Skin epidermis (tissue), 12 donors: ENCODE data around the gene LSM7.

Source experiments
- H3K27ac ChIP-seq, 21 experiments: fragments of 200-600 bp; sonication (generic) in 11 of 21; one replicate each; pipeline ENCODE4 v1.5.0; 2020; ENCODE audit warnings: mild to moderate bottlenecking in 3 of 21, inconsistent platforms in 2 of 21, moderate library complexity in 2 of 21
- H3K4me3 ChIP-seq, 7 experiments: fragments of 200-600 bp; sonication (generic) in 2 of 7; one replicate each; pipeline ENCODE4 v1.5.0; 2020; ENCODE audit warnings: inconsistent platforms in 2 of 7, mild to moderate bottlenecking in 2 of 7, moderate library complexity in 1 of 7

Gene LSM7

DNA sequence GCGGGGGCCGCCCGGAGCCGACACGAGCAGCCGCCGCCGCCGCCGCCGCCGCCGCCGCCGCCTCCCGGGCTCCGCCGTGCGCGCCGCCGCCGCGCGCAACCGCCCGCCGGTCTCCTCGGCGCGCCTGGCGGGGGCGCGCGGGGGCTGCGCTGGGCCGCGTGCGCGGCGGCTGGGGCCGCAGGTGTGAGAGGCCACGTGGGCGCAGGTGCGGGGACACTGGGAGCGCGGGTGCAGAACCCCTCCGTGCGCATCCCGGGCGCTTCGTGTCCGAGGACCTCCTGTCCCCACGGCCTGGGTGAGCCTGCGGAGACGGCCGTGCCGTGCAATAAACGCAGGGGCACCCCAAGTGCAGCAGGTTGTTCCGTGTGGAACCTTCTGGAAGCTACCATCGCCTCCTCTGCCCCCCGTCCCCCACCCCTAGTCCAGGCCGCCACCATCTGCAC lies 20.3 kb downstream of the LSM7 start, which contains the start of gene LINGO3:
LINGO3 (minus strand) TSS at position 41 of the 443 bp plus-strand sequence. CDS start 16,378 bp downstream, outside the sequence.
- Histone ChIP-seq H3K4me3 (peak within 1 kb of the TSS in 1 of 7 experiments; percentile 26), H3K27ac (no peak within 1 kb of the TSS)

DNA sequence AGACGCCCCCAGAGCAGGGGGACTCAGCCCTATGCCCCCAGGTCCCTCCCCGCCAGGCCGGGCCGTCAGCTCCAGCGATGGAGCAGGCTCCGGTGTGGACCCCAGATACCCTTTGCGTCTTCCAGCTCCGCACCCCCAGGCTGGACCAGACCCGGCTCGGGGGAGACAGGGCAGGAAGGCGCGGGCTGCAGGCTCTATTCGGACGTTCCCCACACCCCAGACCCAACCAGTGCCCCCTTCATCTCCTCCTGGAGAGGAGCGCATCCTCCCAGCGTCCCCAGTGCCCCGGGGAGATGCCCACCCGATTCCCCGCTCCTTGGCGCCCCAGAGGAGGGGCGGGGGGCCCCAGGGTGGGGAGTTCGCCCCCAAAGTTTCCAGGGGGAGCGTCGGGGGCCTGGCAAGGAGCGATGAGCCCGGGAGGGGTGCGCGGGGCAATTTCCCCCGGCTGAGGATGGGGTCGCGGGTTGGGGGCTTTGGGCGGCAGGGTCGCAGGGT lies 20.8 kb downstream of the LSM7 start:
- Histone ChIP-seq H3K27ac (no peak overlapping the region), H3K4me3 (no peak overlapping the region)

DNA sequence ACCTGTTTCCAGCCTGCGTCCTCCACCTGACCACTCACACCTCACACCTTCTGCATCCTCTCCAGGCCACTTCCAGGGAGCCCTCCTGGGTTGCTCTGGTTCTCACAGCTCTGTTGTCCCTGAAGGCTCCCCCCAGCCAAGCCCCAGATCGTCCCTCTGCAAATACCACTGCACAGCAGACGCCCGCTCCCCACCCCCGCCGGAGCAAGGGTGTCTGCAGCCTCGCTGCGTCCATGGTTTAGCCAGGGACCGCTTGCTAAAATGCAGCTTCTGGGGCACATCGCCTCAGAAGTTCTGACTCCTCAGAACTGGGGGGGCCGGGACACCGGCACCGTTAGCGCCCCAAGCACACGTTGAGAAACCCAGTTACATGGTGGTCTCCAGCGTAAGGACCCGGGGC lies 21.4 kb downstream of the LSM7 start:
- Histone ChIP-seq H3K4me3 (no peak overlapping the region), H3K27ac (no peak overlapping the region)

DNA sequence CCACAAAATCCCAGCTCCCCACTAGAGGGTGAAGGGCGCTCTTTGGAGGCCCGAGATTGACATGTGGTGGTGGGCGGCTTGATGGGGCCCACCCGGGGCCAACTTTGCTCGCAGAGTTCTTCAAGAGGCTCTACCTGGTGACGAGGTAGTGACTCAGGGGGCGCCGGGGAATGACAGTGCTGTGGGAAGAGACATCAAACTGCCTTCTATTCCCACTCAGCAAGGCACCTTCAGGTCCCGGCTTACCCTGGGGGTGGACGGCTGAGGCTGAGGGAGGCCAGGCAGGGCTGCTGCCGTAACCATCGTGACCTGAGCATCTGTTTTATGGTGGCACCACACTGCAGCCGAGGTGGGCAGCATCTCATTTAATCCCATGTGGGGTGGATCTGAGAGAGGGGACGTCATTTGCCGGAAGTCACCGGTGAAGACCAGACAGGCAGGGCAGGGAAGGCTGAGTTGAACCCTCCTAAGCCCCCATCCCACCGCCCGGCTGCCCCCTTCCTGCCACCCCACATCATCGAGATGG lies 22.0 kb downstream of the LSM7 start:
- H3K4me3 ChIP-seq, result no peak overlapping the region
- H3K27ac ChIP-seq, result no peak overlapping the region

DNA sequence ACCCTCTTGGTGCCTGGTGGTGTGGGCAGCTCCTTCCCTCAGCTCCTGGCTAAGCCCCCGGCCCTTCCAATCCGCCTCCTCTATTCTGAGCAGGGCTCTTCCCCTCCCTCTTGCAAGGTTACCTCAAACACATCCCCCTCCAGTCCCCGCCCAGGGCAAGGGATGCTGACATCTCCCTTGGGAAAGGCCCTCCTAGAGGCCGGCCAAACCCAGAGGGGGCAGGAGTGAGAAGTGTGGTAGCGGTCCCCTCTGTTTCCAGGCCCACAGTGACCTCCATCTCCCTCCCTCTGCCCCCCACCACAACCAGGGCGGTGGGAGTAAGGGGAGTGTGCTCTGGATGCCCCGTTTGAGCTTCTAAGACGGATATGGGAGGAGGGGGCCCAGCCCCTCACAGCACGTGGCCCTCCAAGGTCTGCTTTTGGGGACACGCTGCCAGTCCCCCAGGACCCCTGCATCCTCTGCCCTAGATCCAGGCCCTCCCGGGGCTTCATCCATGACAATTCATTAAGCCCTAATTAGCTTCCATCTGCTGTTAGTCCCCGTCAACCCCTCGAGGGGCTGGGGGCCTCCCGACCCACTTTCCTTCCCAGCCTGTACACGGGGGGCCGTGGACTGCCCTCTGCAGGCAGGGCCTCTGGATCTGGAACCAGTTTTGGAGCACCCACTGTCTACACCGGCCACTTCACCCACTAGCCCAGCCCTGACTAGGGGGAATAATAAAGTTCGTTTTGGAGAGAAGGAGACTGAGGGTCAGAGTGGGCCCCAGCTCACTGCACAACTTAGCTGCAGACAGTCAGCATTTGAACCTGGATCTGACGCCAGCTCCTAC lies 22.7 kb downstream of the LSM7 start:
- no peak overlapping the region for H3K4me3 ChIP-seq
- no peak overlapping the region for H3K27ac ChIP-seq

DNA sequence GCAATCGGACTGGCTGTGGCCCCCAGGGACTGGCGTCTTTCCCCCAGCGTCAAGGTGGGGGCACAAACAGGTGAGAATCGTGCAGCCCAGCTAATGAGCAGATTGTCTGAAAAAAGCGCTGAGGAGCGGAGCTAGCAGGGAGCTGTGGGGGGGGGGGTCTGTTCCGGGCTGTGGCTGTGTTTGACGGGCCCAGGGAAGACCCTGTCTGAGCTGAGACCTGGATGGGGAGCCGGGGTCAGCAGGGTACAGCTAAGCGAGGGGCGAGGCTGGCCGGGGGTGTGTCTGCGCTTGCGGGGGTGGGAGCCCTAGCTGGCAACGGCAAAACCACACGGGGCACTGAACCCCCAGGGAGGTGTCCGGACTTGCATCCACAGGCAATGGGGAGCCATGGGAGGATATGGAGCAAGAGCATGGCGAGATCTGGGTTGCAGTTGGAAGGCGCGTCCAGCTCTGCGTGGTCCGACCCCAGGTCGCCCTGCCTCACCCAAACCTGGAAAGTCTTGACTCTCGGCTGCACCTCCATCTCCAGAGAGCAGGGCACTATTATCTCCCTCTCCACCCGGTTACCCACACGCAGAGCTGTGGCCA lies 25.1 kb downstream of the LSM7 start:
- no peak overlapping the region for H3K27ac ChIP-seq

DNA sequence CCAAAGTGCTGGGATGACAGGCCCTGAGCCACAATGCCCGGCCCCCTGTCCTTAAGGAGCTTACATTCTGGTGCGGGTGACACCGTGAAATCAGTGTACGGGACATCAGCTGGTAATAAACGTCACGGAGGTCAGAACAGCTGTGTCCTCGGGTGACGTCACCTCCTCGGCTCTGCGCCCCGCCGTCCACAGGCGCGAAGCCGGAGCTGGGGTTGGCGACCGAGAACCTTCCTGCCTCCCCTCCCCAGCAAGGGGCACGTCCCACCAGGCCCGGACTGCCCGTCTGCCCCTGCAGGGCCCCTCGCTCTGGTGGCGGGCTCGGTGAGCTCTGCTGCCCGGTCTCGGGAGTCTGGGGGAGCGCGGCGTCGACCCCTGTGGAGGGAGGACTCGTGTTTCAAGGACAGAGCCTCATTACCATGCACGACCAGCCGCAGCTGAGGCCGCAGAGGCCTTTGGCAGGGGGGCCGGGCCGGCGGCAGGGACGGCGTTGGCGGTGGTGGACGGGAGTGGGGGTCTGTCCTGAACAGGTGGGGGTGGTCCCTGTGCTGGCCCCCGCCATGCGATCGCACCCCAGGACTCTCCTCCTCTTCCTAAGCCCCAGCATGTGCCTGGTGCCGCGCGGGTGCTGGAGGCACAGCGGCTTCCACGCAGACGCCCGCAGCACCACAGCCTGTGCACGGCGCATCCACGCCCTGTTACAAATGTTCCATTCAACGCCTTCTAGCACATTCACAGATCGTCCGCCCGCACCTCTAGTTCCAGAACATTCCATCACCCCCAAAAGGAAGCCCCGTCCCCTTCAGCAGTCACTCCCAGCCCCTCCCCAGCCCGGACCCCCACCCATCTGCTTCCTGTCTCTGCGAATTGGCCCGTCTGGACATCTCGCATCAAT lies 25.8 kb downstream of the LSM7 start:
- H3K4me3 ChIP-seq, result no peak overlapping the region
- no peak overlapping the region for H3K27ac ChIP-seq

More for the DNA sequence above, 25.1 kb downstream of the LSM7 start:
- no peak overlapping the region for H3K4me3 ChIP-seq

DNA sequence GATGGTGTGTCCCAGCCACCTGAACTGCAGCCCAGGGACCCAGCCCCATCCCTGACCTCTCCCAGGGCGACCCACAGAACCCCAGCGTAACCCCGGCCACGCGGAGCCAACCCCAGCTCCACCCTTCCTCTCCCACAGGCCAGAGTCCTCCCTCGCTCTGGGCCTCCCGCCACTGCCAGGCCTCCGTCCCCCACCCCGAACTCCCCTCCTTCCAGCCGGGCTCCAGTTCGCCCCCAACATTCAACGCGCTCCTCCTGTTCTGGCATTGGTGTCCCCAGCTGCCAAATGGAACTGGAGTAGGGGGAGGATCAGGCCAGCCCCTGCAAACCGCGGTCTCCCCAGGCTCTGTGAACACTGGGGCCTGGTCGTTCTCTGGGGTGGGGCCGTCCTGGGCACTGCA lies 27.9 kb downstream of the LSM7 start:
- no peak overlapping the region for H3K4me3 ChIP-seq

DNA sequence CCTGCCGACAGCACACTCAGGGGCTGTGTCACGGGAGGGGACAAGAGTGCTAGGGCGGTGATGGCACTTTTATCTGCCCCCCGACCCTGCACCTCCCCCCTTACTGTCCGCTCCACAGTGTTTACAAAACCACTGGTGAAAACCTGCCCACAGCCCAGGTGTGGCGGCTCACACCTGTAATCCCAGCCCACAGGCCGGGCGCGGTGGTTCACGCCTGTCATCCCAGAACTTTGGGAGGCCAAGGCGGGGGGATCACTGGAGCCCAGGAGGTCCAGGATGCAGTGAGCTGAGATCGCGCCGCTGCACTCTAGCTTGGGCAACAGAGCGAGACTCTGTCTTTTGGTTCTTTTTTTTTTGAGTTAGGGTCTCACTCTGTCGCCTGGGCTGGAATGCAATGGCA lies 32.2 kb downstream of the LSM7 start:
- no peak overlapping the region for H3K27ac ChIP-seq
- H3K4me3 ChIP-seq, result no peak overlapping the region

More for the DNA sequence above, 27.9 kb downstream of the LSM7 start:
- H3K27ac ChIP-seq, result no peak overlapping the region

DNA sequence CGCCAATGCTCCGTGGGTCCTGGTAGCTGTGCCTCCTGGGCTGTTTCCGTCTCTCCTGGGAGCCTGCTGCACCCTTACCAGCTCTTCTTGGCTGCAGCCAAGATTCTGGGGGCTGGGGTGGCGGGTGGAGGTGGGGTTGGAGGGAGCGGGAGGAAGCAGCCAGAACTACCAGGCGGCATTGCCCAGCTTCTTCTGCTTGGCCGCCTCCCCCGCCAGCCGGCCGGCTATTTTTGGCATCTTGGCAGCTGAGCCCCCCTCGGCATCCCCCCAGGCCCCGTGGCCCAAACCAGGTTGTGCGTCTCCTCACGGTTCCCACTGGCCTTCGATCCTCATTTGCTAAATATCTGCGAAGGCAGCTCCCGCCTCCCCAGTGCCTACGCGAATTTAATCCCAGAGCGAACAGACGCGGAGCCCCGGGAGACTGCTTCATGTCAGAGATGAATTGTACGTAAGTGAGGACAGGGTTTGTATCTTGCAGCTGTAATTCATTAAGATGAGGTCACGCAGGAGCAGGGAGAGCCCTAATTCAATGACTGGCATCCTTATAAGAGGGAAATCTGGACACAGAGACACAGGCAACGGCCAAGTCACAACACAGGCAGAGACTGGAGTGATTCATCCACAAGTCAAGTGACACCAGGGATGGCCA lies 33.6 kb downstream of the LSM7 start:
- Histone ChIP-seq H3K4me3 (no peak overlapping the region), H3K27ac (peak overlapping the region in 1 of 21 experiments; percentile 64)

DNA sequence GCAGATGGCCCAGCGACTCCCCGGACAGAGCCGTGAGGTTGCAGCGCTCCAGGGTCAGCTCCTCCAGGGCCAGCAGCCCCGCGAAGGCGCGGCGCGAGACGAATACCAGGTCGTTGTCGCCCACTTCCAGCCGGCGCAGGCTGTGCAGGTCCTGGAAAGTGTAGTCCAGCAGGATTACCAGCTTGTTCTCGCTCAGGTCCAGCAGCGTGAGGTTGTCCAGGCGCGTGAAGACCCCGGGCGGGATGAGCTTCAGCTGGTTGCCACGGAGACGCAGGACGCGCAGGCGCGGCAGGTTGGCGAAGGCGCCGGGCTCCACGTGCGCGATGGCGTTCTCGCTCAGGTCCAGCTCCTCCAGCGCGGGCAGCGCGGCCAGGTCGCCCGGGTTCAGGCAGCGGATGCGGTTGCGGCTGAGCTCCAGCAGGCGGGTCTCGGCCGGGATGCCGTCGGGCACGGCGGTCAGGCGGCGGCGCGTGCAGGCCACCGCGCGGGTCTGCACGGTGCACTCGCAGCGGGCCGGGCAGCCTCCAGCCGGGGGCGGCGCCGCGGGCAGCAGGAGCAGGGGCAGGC lies 37.1 kb downstream of the LSM7 start:
- H3K4me3 ChIP-seq, result peak overlapping the region; percentile 29 to 43 (median 37)
- H3K27ac ChIP-seq, result no peak overlapping the region

DNA sequence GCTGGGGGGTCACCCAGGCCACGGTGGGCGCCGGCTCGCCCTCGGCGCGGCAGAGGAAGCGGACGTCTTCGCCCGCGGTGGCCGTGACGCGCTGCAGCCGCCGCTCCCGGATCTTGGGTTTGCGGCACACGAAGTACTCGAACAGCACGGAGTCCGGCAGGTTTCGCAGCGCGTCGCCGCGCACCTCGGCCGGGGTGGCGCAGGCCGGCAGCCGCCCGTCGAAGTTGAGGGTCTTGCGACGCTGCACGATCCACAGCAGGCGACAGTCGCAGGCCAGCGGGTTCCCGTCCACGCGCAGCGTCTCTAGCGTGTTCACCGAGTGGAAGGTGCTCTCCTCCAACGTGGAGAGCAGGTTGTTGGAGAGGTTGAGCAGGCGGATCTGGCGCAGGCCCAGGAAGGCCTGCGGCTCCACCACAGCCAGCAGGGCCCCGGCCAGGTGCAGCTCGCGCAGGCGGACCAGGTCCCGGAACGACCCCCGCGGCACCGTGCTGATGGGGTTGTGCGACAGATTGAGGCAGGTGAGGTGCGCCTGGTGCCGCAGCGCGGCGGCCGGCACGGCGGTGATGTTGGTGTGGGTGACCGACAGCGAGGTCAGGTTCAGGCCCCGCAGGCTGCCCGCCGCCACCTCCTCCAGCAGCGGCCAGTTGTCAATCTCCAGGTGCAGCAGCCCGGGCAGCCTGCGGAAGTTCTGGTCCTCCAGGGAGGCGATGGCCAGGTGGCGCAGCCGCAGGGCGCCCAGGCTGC lies 37.8 kb downstream of the LSM7 start:
- peak overlapping the region; percentile 29 to 43 (median 37) for H3K4me3 ChIP-seq
- peak overlapping the region in 17 of 21 experiments; percentile 19 to 86 (median 69) for H3K27ac ChIP-seq

DNA sequence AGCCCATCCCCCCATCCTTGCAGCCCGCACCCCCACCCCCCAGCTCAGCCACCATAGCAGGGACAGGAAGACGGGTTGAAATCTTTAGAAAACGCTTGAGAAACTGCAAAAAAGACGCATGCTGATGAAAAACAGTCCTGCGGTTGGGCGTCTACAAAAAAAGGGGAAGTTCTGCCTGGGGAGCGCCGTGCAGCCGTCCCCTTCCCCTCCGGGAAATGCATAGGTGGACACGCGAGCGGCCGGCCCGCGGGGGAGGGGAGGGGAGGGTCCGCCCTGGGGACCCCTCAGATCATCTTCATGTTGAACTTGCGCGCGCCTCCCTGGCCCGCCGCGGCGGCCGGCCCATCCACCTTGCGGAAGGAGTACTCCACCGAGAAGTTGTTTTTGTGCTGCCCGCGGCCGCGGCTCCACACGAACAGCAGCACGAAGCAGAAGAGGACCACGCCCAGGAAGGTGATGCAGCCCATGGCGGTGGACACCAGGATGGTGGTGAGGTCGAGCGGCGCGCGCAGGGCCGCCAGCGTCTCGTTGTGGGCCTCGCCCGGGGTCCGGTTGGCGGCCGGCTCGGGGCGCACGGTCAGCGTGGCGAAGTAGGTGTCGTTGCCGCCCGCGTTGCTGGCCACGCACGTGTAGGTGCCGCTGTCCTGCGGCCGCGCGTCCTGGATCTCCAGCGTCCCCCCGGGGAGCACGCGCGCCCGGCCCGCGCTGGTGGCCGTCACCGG lies 38.5 kb downstream of the LSM7 start:
- Histone ChIP-seq H3K27ac (peak overlapping the region in 17 of 21 experiments; percentile 19 to 86 (median 69)), H3K4me3 (peak overlapping the region; percentile 29 to 43 (median 37))

DNA sequence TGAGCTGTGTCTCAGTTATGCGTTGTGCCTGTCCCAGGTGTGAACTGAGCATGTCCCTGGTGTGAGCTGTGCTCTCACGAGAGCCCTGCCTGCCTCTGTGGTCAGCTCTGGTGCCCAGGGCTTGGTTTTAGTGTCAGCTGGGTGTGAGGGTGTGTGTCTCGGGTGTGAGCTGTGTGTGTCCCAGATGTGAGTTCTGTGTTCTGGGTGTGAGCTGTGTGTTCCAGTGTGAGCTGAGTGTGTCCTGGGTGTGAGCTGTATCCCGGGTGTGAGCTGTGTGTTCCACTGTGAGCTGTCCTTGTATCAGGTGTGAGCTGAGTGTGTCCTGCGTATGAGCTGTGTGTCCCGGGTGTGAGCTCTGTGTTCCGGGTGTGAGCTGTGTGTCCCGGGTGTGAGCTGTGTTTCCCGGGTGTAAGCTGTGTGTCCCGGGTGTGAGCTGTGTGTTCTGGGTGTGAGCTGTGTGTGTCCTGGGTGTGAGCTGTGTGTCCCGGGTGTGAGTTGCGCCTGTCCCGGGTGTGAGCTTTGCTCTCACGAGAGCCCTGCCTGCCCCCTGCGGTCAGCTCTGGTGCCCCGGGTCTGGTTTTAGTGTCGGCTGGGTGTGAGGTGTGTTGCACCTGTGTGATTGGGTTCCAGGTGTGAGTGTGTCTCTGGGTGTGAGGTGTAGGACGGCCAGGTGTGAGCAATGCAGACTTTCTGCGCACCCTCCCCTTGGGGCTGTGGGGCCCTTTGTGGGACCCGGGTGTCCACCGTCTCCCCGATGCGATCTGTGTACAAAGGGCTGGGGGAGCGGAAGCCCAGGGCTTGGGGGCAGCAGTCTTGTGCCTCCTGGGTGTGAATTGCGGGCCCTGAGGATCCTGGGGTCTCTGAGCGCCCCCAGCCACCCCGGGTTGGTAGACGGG lies 39.3 kb downstream of the LSM7 start:
- peak overlapping the region in 15 of 21 experiments; percentile 12 to 86 (median 74) for H3K27ac ChIP-seq
- H3K4me3 ChIP-seq, result peak overlapping the region in 6 of 7 experiments; percentile 33 to 43 (median 40)

DNA sequence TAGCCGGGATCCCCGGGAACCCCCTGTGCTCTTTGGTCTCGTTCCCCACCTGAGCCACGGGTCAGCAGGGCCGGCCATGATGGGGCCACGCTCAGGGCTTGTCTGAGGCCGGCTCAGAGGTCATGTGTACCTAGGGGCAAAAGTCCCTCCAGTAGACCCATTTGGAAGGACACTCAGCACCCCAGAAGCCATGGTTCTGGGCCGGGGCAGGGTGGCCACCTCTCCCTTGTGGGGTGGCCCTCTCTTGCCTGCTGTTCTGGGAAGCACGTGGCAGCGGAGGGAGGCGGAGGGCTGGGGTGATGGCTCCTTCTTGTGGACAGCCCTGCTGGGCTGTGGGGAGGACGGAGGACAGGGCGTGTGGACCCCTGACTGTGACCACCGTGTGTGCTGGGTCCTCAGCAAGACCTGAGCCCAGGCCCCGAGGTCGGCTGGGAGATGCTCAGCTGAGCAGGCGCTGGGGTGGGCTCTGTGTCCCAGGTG lies 40.0 kb downstream of the LSM7 start:
- Histone ChIP-seq H3K4me3 (no peak overlapping the region), H3K27ac (peak overlapping the region in 7 of 21 experiments; percentile 12 to 86 (median 69))
